CD4-positive, alpha-beta memory T cell (primary cell): ENCODE data around the gene SOD2. TPM values are rescaled to one million over a fixed set of nuclear protein-coding genes. Genes with fewer than 3 reads are reported as not detected.
"Not testable (repeated sequence)": the region's sequence is repeated elsewhere in the genome, so short reads cannot be mapped to it uniquely, and the experiment has no call there.

Experiments
- CTCF ChIA-PET: fragments of 350-600 bp; sonication (Branson Sonifier 250); formaldehyde crosslinking; loops from one replicate; lab custom pipeline; 2021; ENCODE audit warnings: inconsistent platforms; ENCODE audit not compliant: partially characterized antibody; lab: Charles Lee
- POLR2A ChIA-PET: fragments of 350-600 bp; sonication (Branson Sonifier 250); formaldehyde crosslinking; loops from one replicate; lab custom pipeline; 2021; ENCODE audit not compliant: partially characterized antibody; lab: Charles Lee
- DNase-seq, 5 donors: peaks; one replicate each; pipeline versions ENCODE4 v3.0.0 to v3.0.0-alpha.2; 2020 to 2022; ENCODE audit warnings: mixed read lengths in 1 of 5
- H3K27ac ChIP-seq: one replicate; pipeline ENCODE4 v1.7.0; 2013; ENCODE audit warnings: low read depth, low read length
- H3K27me3 ChIP-seq: 2 replicates; pipeline ENCODE4 v1.7.0; 2013; ENCODE audit warnings: mild to moderate bottlenecking, low read length, moderate library complexity; ENCODE audit not compliant: insufficient read depth
- H3K36me3 ChIP-seq: 2 replicates; pipeline ENCODE4 v1.7.0; 2013; ENCODE audit warnings: mild to moderate bottlenecking, low read length, moderate library complexity; ENCODE audit not compliant: insufficient read depth
- H3K4me1 ChIP-seq: 2 replicates; pipeline ENCODE4 v1.7.0; 2013; ENCODE audit warnings: mild to moderate bottlenecking, low read length, moderate library complexity; ENCODE audit not compliant: insufficient read depth
- H3K4me3 ChIP-seq, 2 donors: one replicate each; pipeline ENCODE4 v1.7.0; 2013; ENCODE audit warnings: low read length in 2 of 2, mild to moderate bottlenecking in 1 of 2
- H3K9me3 ChIP-seq, 2 donors: one replicate each; pipeline ENCODE4 v1.7.0; 2013; ENCODE audit warnings: low read length in 2 of 2, control low read depth in 1 of 2; ENCODE audit not compliant: control insufficient read depth in 1 of 2
- H3K27ac Mint-ChIP-seq, 7 donors: one replicate each; pipeline ENCODE4 v1.8.0; 2020 to 2021; ENCODE audit warnings: mixed read lengths in 7 of 7, mild to moderate bottlenecking in 6 of 7, inconsistent platforms in 3 of 7, moderate library complexity in 3 of 7
- H3K27me3 Mint-ChIP-seq, 2 donors: one replicate each; pipeline ENCODE4 v1.8.0; 2020 to 2021; ENCODE audit warnings: mixed read lengths in 2 of 2
- H3K36me3 Mint-ChIP-seq, 2 donors: one replicate each; pipeline ENCODE4 v1.8.0; 2020 to 2021; ENCODE audit warnings: mixed read lengths in 2 of 2, inconsistent platforms in 1 of 2, mild to moderate bottlenecking in 1 of 2
- H3K4me1 Mint-ChIP-seq, 4 donors: one replicate each; pipeline ENCODE4 v1.8.0; 2020 to 2021; ENCODE audit warnings: mixed read lengths in 4 of 4, mild to moderate bottlenecking in 1 of 4
- H3K4me3 Mint-ChIP-seq, 8 donors: one replicate each; pipeline ENCODE4 v1.8.0; 2020 to 2021; ENCODE audit warnings: mixed read lengths in 8 of 8, mild to moderate bottlenecking in 7 of 8, moderate library complexity in 6 of 8, inconsistent platforms in 3 of 8
- H3K9me3 Mint-ChIP-seq, 8 donors: one replicate each; pipeline ENCODE4 v1.8.0; 2020 to 2021; ENCODE audit warnings: mixed read lengths in 8 of 8, mild to moderate bottlenecking in 5 of 8, inconsistent platforms in 3 of 8, moderate library complexity in 1 of 8
- intact Hi-C: fragments of 100-400 bp; cut with micrococcal nuclease; formaldehyde crosslinking; loops from one replicate; pipeline ENCODE4 v1.15.1; 2023
- polyA plus RNA-seq, 2 donors: library from polyadenylated mRNA; unstranded; fragments of 300-500 nt; fragmentation: Illumina TruSeq; gene quantifications; one replicate each; pipeline ENCODE4 v1.2.3, GENCODE V29; 2021
- total RNA-seq, 2 experiments: library from RNA; stranded (reverse); gene quantifications; one replicate each; pipeline ENCODE4 v1.2.3, GENCODE V29; 2021

The SOD2 gene
- total RNA-seq, result 100 to 1,000 TPM; 128 to 131 TPM
- polyA plus RNA-seq, result 100 to 1,000 TPM; 121 to 161 TPM

- no peaks in the 10 kb centered on the region for H3K27me3 Mint-ChIP-seq
- peaks cover 13 to 35% of the 10 kb centered on the region in 2 donors for H3K36me3 Mint-ChIP-seq
- peak within 1 kb of the TSS; percentile 93 to 100 (median 96) for H3K4me3 Mint-ChIP-seq
- H3K27ac ChIP-seq, result peak within 1 kb of the TSS; percentile 64
- POLR2A ChIA-PET, result interaction anchor here (0.9 to 13.4 kb wide), 18 partner anchors 11 to 650 kb away, joined by 3 to 240 read pairs (median 8); partner anchors contain the start of genes ACAT2, MRPL18, TCP1 and WTAP
- H3K9me3 ChIP-seq, result no peaks in the 10 kb centered on the region
- H3K27me3 ChIP-seq, result no peaks in the 10 kb centered on the region
- H3K27ac Mint-ChIP-seq, result peak within 1 kb of the TSS; percentile 96 to 99 (median 98)
- H3K9me3 Mint-ChIP-seq, result no peaks in the 10 kb centered on the region
- intact Hi-C loops, result loop anchor here (1.0 to 10.0 kb wide), 7 partner anchors 34 to 827 kb away; partner anchors contain the start of genes ACAT2, IGF2R, TCP1 and WTAP
- H3K4me1 ChIP-seq, result peaks cover 50% of the 10 kb centered on the region
- H3K4me3 ChIP-seq, result peak within 1 kb of the TSS; percentile 87 to 88
- CTCF ChIA-PET, result interaction anchor here (1.1 to 4.4 kb wide), 9 partner anchors 22 to 840 kb away, joined by 3 to 50 read pairs (median 21); partner anchors contain the start of genes MRPL18, TCP1 and WTAP
- DNase-seq, result peak; percentile 85 to 90 (median 86)
- peaks cover 31 to 70% (median 47%) of the 10 kb centered on the region in 4 donors for H3K4me1 Mint-ChIP-seq
- H3K36me3 ChIP-seq, result peaks cover 10% of the 10 kb centered on the region
Measured at GRCh38 chr6:159693128-159693893, at the start of gene SOD2. Gene SOD2, minus strand, starts transcription at chr6:159693241. Its CDS starts 74 bp downstream, at chr6:159693167.

GRCh38 chr6:159742165-159742564 is 49.1 kb upstream of the SOD2 start:
- Histone ChIP-seq H3K4me1 (peaks cover 19% of the 10 kb centered on the region), H3K27ac (no peak overlapping the region), H3K36me3 (peaks cover 86% of the 10 kb centered on the region), H3K27me3 (no peaks in the 10 kb centered on the region), H3K4me3 (no peak overlapping the region), H3K9me3 (no peaks in the 10 kb centered on the region)
- H3K4me3 Mint-ChIP-seq, result no peak overlapping the region
- peaks cover 23 to 33% (median 29%) of the 10 kb centered on the region in 4 donors for H3K4me1 Mint-ChIP-seq
- intact Hi-C loops, result no loop called here
- no peak for DNase-seq
- ChIA-PET POLR2A (interaction anchor here (0.6 to 1.6 kb wide), 3 partner anchors 9 to 16 kb away, joined by 3 to 4 read pairs (median 4); no protein-coding TSS in a partner anchor), CTCF (no interaction called here)
- H3K27ac Mint-ChIP-seq, result peak overlapping the region in 3 of 7 donors; percentile 8 to 22 (median 22)
- no peaks in the 10 kb centered on the region for H3K27me3 Mint-ChIP-seq
- peaks cover 50 to 76% of the 10 kb centered on the region in 2 donors for H3K36me3 Mint-ChIP-seq
- H3K9me3 Mint-ChIP-seq, result no peaks in the 10 kb centered on the region

GRCh38 chr6:159739341-159739740 is 46.3 kb upstream of the SOD2 start:
- ChIA-PET CTCF (no interaction called here), POLR2A (interaction anchor here (1.5 kb wide), 1 partner anchor 17 kb away, joined by 4 read pairs; no protein-coding TSS in a partner anchor)
- peaks cover 63% of the 10 kb centered on the region for H3K36me3 ChIP-seq
- no peaks in the 10 kb centered on the region for H3K9me3 Mint-ChIP-seq
- intact Hi-C loops, result loop anchor here (2.0 kb wide), 1 partner anchor 13 kb away; no protein-coding TSS in a partner anchor
- peak overlapping the region in 1 of 7 donors; percentile 24 for H3K27ac Mint-ChIP-seq
- H3K36me3 Mint-ChIP-seq, result peaks cover 30 to 52% of the 10 kb centered on the region in 2 donors
- no peak overlapping the region for H3K27ac ChIP-seq
- DNase-seq, result no peak
- no peaks in the 10 kb centered on the region for H3K9me3 ChIP-seq
- no peaks in the 10 kb centered on the region for H3K27me3 ChIP-seq
- H3K27me3 Mint-ChIP-seq, result no peaks in the 10 kb centered on the region
- peaks cover 45% of the 10 kb centered on the region for H3K4me1 ChIP-seq
- no peak overlapping the region for H3K4me3 Mint-ChIP-seq
- H3K4me3 ChIP-seq, result no peak overlapping the region
- peaks cover 21 to 39% (median 32%) of the 10 kb centered on the region in 4 donors for H3K4me1 Mint-ChIP-seq

- Histone ChIP-seq H3K27ac (no peak overlapping the region), H3K9me3 (no peaks in the 10 kb centered on the region), H3K4me3 (no peak overlapping the region), H3K36me3 (peaks cover 41% of the 10 kb centered on the region), H3K4me1 (peaks cover 67% of the 10 kb centered on the region), H3K27me3 (no peaks in the 10 kb centered on the region)
- Mint-ChIP-seq H3K9me3 (no peaks in the 10 kb centered on the region), H3K4me3 (no peak overlapping the region), H3K4me1 (peaks cover 24 to 59% (median 40%) of the 10 kb centered on the region in 4 donors), H3K27ac (peak overlapping the region in 2 of 7 donors; percentile 32 to 75), H3K27me3 (no peaks in the 10 kb centered on the region), H3K36me3 (peaks cover 15 to 39% of the 10 kb centered on the region in 2 donors)
- CTCF ChIA-PET, result no interaction called here
- DNase-seq, result no peak
- intact Hi-C loops, result no loop called here
- POLR2A ChIA-PET, result interaction anchor here (2.0 kb wide), 1 partner anchor 11 kb away, joined by 14 read pairs; the partner anchor contains the start of gene WTAP
Measured at GRCh38 chr6:159736908-159737307, 43.9 kb upstream of the SOD2 start.

- DNase-seq, H3K27me3 Mint-ChIP-seq, H3K27ac ChIP-seq, H3K4me3 ChIP-seq, intact Hi-C loops, CTCF ChIA-PET, H3K9me3 Mint-ChIP-seq, H3K27me3 ChIP-seq, H3K9me3 ChIP-seq: not testable (repeated sequence)
- POLR2A ChIA-PET, result interaction anchor here (1.0 to 8.3 kb wide), 4 partner anchors 15 to 56 kb away, joined by 3 to 240 read pairs (median 60); partner anchors contain the start of genes ACAT2, MRPL18, SOD2 and TCP1
- H3K4me1 Mint-ChIP-seq, result peaks cover 34 to 87% (median 62%) of the 10 kb centered on the region in 4 donors
- Histone ChIP-seq H3K36me3 (peaks cover 19% of the 10 kb centered on the region), H3K4me1 (peaks cover 94% of the 10 kb centered on the region)
- H3K36me3 Mint-ChIP-seq, result peaks cover 3 to 28% of the 10 kb centered on the region in 2 donors
- peak overlapping the region in 2 of 8 donors; percentile 59 for H3K4me3 Mint-ChIP-seq
- peak overlapping the region in 3 of 7 donors; percentile 46 to 68 (median 55) for H3K27ac Mint-ChIP-seq
Measured at GRCh38 chr6:159733395-159733794, 40.4 kb upstream of the SOD2 start.

- H3K9me3 ChIP-seq, H3K9me3 Mint-ChIP-seq, DNase-seq, H3K27me3 ChIP-seq, H3K4me3 ChIP-seq, H3K27ac ChIP-seq, H3K27me3 Mint-ChIP-seq, intact Hi-C loops: not testable (repeated sequence)
- Histone ChIP-seq H3K4me1 (peaks cover 86% of the 10 kb centered on the region), H3K36me3 (peaks cover 10% of the 10 kb centered on the region)
- ChIA-PET POLR2A (interaction anchor here (1.0 to 8.3 kb wide), 4 partner anchors 14 to 57 kb away, joined by 3 to 240 read pairs (median 60); partner anchors contain the start of genes ACAT2, MRPL18, SOD2 and TCP1), CTCF (interaction anchor here (0.5 to 1.8 kb wide), 6 partner anchors 12 to 62 kb away, joined by 3 to 7 read pairs (median 4); partner anchors contain the start of gene ACAT2)
- peaks cover 28 to 81% (median 57%) of the 10 kb centered on the region in 4 donors for H3K4me1 Mint-ChIP-seq
- peak overlapping the region in 6 of 8 donors; percentile 43 to 70 (median 57) for H3K4me3 Mint-ChIP-seq
- H3K36me3 Mint-ChIP-seq, result peaks cover 3 to 25% of the 10 kb centered on the region in 2 donors
- H3K27ac Mint-ChIP-seq, result peak overlapping the region in 6 of 7 donors; percentile 17 to 75 (median 62)
Measured at GRCh38 chr6:159732550-159732949, 39.5 kb upstream of the SOD2 start.
